H1 (cell line): ENCODE data around the gene DIO3. TPM values are rescaled to one million over a fixed set of nuclear protein-coding genes. Genes with fewer than 3 reads are reported as not detected.

Source experiments
- CTCF ChIA-PET: fragments of 300-600 bp; sonication (Branson Sonifier 250); formaldehyde crosslinking; loops from one replicate; lab custom pipeline; 2021; ENCODE audit not compliant: partially characterized antibody; lab: Charles Lee
- POLR2A ChIA-PET: fragments of 300-600 bp; sonication (Branson Sonifier 250); formaldehyde crosslinking; loops from one replicate; lab custom pipeline; 2021; ENCODE audit warnings: inconsistent platforms; ENCODE audit not compliant: partially characterized antibody; lab: Charles Lee
- DNase-seq, 2 experiments: peaks; one replicate each; pipeline versions ENCODE4 v3.0.0 to v3.0.0-alpha.2; 2010 to 2022; ENCODE audit warnings: low spot score in 2 of 2, low read depth in 1 of 2, mixed read lengths in 1 of 2
- FAIRE-seq: peaks from 2 replicates; lab custom pipeline; 2011; peaks lifted over from hg19 to GRCh38; lab: Jason Lieb, UNC
- H2AFZ ChIP-seq: 2 replicates; pipeline ENCODE4 v1.8.1; 2012; ENCODE audit warnings: low read length, inconsistent platforms
- H2AK5ac ChIP-seq: 2 replicates; pipeline ENCODE4 v1.6.1; 2013; ENCODE audit warnings: low read depth, low read length
- H2BK120ac ChIP-seq: replicated peaks from 2 replicates; pipeline ENCODE3; 2013; ENCODE audit warnings: low read depth, low read length, inconsistent platforms
- H2BK12ac ChIP-seq: 2 replicates; pipeline ENCODE4 v1.6.1; 2013; ENCODE audit warnings: low read depth, low read length
- H2BK15ac ChIP-seq: 2 replicates; pipeline ENCODE4 v1.6.1; 2013; ENCODE audit warnings: low read length
- H2BK20ac ChIP-seq: 2 replicates; pipeline ENCODE4 v1.6.1; 2013; ENCODE audit warnings: low read length
- H2BK5ac ChIP-seq: 2 replicates; pipeline ENCODE4 v1.6.1; 2013; ENCODE audit warnings: low read depth, low read length
- H3K14ac ChIP-seq: 2 replicates; pipeline ENCODE4 v1.6.1; 2013; ENCODE audit warnings: inconsistent platforms; ENCODE audit not compliant: insufficient read length
- H3K18ac ChIP-seq: 2 replicates; pipeline ENCODE4 v1.6.1; 2013; ENCODE audit warnings: low read length; ENCODE audit errors: extremely low read depth
- H3K23ac ChIP-seq: 2 replicates; pipeline ENCODE4 v1.6.1; 2013; ENCODE audit warnings: inconsistent platforms; ENCODE audit not compliant: insufficient read length
- H3K23me2 ChIP-seq: 2 replicates; pipeline ENCODE4 v1.6.1; 2013; ENCODE audit warnings: low read depth, low read length
- H3K27ac ChIP-seq: 2 replicates; pipeline ENCODE4 v1.6.1; 2011; ENCODE audit warnings: low read depth, low read length, inconsistent platforms
- H3K27me3 ChIP-seq, 4 experiments: replicated peaks in 1 of 4; 1 replicate in 1 of 4; 2 replicates in 3 of 4; pipeline versions ENCODE4 v1.6.1 to v1.8.1; 2011 to 2013; ENCODE audit warnings: low read length in 3 of 4, mild to moderate bottlenecking in 3 of 4, inconsistent platforms in 2 of 4, mixed read lengths in 2 of 4, moderate library complexity in 1 of 4; ENCODE audit not compliant: control insufficient read depth in 3 of 4, insufficient read depth in 3 of 4; ENCODE audit errors: extremely low read depth in 1 of 4
- H3K36me3 ChIP-seq, 4 experiments: 2 replicates each; pipeline versions ENCODE4 v1.6.1 to v1.8.1; 2011 to 2013; ENCODE audit warnings: mild to moderate bottlenecking in 4 of 4, low read length in 3 of 4, moderate library complexity in 2 of 4, control low read depth in 1 of 4, inconsistent platforms in 1 of 4; ENCODE audit not compliant: insufficient read depth in 4 of 4, control insufficient read depth in 2 of 4
- H3K4ac ChIP-seq: replicated peaks from 2 replicates; pipeline ENCODE3; 2013; ENCODE audit warnings: low read length, low read depth, mixed read lengths, inconsistent platforms; ENCODE audit not compliant: insufficient read length
- H3K4me1 ChIP-seq, 4 experiments: replicated peaks in 1 of 4; 1 replicate in 1 of 4; 2 replicates in 3 of 4; pipeline versions ENCODE4 v1.6.1 to v1.8.1; 2011 to 2013; ENCODE audit warnings: low read length in 3 of 4, inconsistent platforms in 2 of 4, mixed read lengths in 1 of 4; ENCODE audit not compliant: insufficient read depth in 4 of 4, control insufficient read depth in 3 of 4
- H3K4me2 ChIP-seq, 2 experiments: 2 replicates each; pipeline versions ENCODE4 v1.6.1 to v1.8.1; 2011 to 2013; ENCODE audit warnings: low read depth in 2 of 2, low read length in 2 of 2, control low read depth in 1 of 2, inconsistent platforms in 1 of 2, mild to moderate bottlenecking in 1 of 2; ENCODE audit not compliant: insufficient read depth in 1 of 2
- H3K4me3 ChIP-seq, 4 experiments: fragments of 200-600, 300-600 bp in 1 of 4; sonication (generic), shearing (Covaris generic), sonication (Bioruptor Twin) in 1 of 4; 2 replicates each; pipeline versions ENCODE4 v1.5.1 to v1.8.1; 2011 to 2016; ENCODE audit warnings: low read length in 4 of 4, low read depth in 3 of 4, control low read depth in 2 of 4, inconsistent platforms in 2 of 4, mild to moderate bottlenecking in 2 of 4, mixed read lengths in 1 of 4, moderate library complexity in 1 of 4; ENCODE audit not compliant: insufficient read depth in 2 of 4; ENCODE audit errors: extremely low read depth in 1 of 4
- H3K56ac ChIP-seq: replicated peaks from 2 replicates; pipeline ENCODE3; 2013; ENCODE audit warnings: low read depth, mild to moderate bottlenecking, mixed read lengths, low read length, inconsistent platforms; ENCODE audit not compliant: insufficient read length
- H3K79me1 ChIP-seq: 2 replicates; pipeline ENCODE4 v1.6.1; 2013; ENCODE audit warnings: low read depth, low read length, control low read depth
- H3K79me2 ChIP-seq, 2 experiments: 2 replicates each; pipeline versions ENCODE4 v1.6.1 to v1.8.1; 2012 to 2013; ENCODE audit warnings: low read length in 2 of 2, mild to moderate bottlenecking in 2 of 2, inconsistent platforms in 1 of 2; ENCODE audit not compliant: insufficient read depth in 2 of 2, control insufficient read depth in 1 of 2
- H3K9ac ChIP-seq, 4 experiments: replicated peaks in 1 of 4; 1 replicate in 1 of 4; 2 replicates in 3 of 4; pipeline versions ENCODE4 v1.6.1 to v1.8.1; 2011 to 2013; ENCODE audit warnings: low read depth in 3 of 4, low read length in 3 of 4, control low read depth in 2 of 4, mild to moderate bottlenecking in 2 of 4, moderate library complexity in 2 of 4, inconsistent platforms in 1 of 4; ENCODE audit errors: extremely low read depth in 1 of 4
- H3K9me3 ChIP-seq, 2 experiments: 2 replicates each; pipeline versions ENCODE4 v1.6.1 to v1.8.1; 2012 to 2013; ENCODE audit warnings: mild to moderate bottlenecking in 2 of 2, moderate library complexity in 2 of 2, control low read depth in 1 of 2, inconsistent platforms in 1 of 2, low read depth in 1 of 2, low read length in 1 of 2, mixed read lengths in 1 of 2; ENCODE audit not compliant: insufficient read depth in 2 of 2
- H4K20me1 ChIP-seq, 2 experiments: replicated peaks in 1 of 2; 2 replicates each; pipeline versions ENCODE3 to v1.8.1; 2011 to 2013; ENCODE audit warnings: inconsistent platforms in 2 of 2, low read length in 2 of 2, mild to moderate bottlenecking in 1 of 2; ENCODE audit not compliant: insufficient read depth in 2 of 2, control insufficient read depth in 1 of 2
- H4K5ac ChIP-seq: 2 replicates; pipeline ENCODE4 v1.6.1; 2013; ENCODE audit warnings: low read length, low read depth, mixed read lengths, inconsistent platforms; ENCODE audit not compliant: insufficient read length
- H4K8ac ChIP-seq: 2 replicates; pipeline ENCODE4 v1.8.0; 2013; ENCODE audit warnings: mild to moderate bottlenecking, moderate library complexity, low read length, inconsistent platforms; ENCODE audit not compliant: insufficient read depth; ENCODE audit errors: extremely low read depth
- H4K91ac ChIP-seq: replicated peaks from 2 replicates; pipeline ENCODE3; 2013; ENCODE audit warnings: low read length, mixed read lengths, inconsistent platforms; ENCODE audit not compliant: insufficient read length
- CBX8 ChIP-seq: fragments of 300-800, 300-1000 bp; sonication (generic); IDR thresholded peaks from 2 replicates; pipeline ENCODE4 v1.7.1; 2016; ENCODE audit warnings: low read depth, low read length, borderline replicate concordance
- CHD1 ChIP-seq: IDR thresholded peaks from 2 replicates; pipeline ENCODE4 v1.6.1; 2012; ENCODE audit warnings: low read depth, low read length, improper control_type of control experiment
- EP300 ChIP-seq, 2 experiments: IDR thresholded peaks; 1 replicate in 1 of 2; 2 replicates in 1 of 2; pipeline ENCODE4 v1.6.1; 2011 to 2012; ENCODE audit warnings: low read depth in 2 of 2, low read length in 2 of 2, mild to moderate bottlenecking in 2 of 2, borderline replicate concordance in 1 of 2, inconsistent platforms in 1 of 2, moderate library complexity in 1 of 2
- EZH2 ChIP-seq: fragments of 200-600 bp; sonication (generic); IDR thresholded peaks from 2 replicates; pipeline ENCODE4 v1.7.1; 2012; ENCODE audit warnings: low read depth, mild to moderate bottlenecking, moderate library complexity, low read length, inconsistent platforms; ENCODE audit not compliant: severe bottlenecking
- FOSL1 ChIP-seq: IDR thresholded peaks from 2 replicates; pipeline ENCODE4 v1.6.1; 2011; ENCODE audit warnings: mild to moderate bottlenecking, low read depth, low read length, moderate library complexity; ENCODE audit not compliant: insufficient read depth
- GABPA ChIP-seq: IDR thresholded peaks from 2 replicates; pipeline ENCODE4 v1.6.1; 2011; ENCODE audit warnings: mild to moderate bottlenecking, low read length, moderate library complexity, borderline replicate concordance; ENCODE audit not compliant: insufficient read depth
- MAX ChIP-seq: IDR thresholded peaks from 2 replicates; pipeline ENCODE4 v1.6.1; 2012; ENCODE audit warnings: inconsistent platforms
- RNF2 ChIP-seq: fragments of 200-900, 300-1000 bp; sonication (generic); IDR thresholded peaks from 2 replicates; pipeline ENCODE4 v1.7.1; 2016; ENCODE audit warnings: borderline replicate concordance, low read depth, mild to moderate bottlenecking, antibody characterized with exemption, low read length; ENCODE audit not compliant: poor library complexity, severe bottlenecking; ENCODE audit errors: missing control alignments
- RXRA ChIP-seq: IDR thresholded peaks from 2 replicates; pipeline ENCODE4 v1.6.1; 2011; ENCODE audit warnings: low read depth, mild to moderate bottlenecking, low read length, moderate library complexity; ENCODE audit not compliant: insufficient read depth
- WGBS, 2 experiments: shearing (Covaris generic) in 1 of 2; methylation state at CpG; one replicate each; pipeline versions ENCODE4 v1.1.6 to v1.1.7; 2013 to 2015; ENCODE audit warnings: low lambda C conversion rate in 2 of 2, mixed read lengths in 2 of 2, inconsistent platforms in 1 of 2, low coverage in 1 of 2, missing lambda C conversion rate in 1 of 2; ENCODE audit not compliant: insufficient replicate concordance in 2 of 2, insufficient coverage in 1 of 2, insufficient read length in 1 of 2; ENCODE audit errors: extremely low coverage in 1 of 2, missing lambda C conversion rate in 1 of 2; 5-methylcytosine and 5-hydroxymethylcytosine counted together
- polyA plus RNA-seq, 7 experiments: library from polyadenylated mRNA; depleted of rRNA in 3 of 7; stranded (reverse) in 5 of 7; unstranded in 2 of 7; fragments of >200 nt in 5 of 7; fragments of 200-250 nt in 2 of 7; gene quantifications; 1 replicate in 5 of 7; 2 replicates in 1 of 7; 4 replicates in 1 of 7; pipeline versions ENCODE4 v1.2.1 to v1.2.3, GENCODE V29; 2011 to 2013; ENCODE audit warnings: missing spikeins in 2 of 7, mixed read lengths in 2 of 7
- total RNA-seq: library from RNA; stranded (reverse); fragmentation: NEBNext Ultra II Directional; extraction: Animal tissue kit (Norgen Biotek cat#: 25700); gene quantifications from 2 replicates; pipeline ENCODE4 v1.2.1, GENCODE V29; 2021

Gene DIO3
- total and polyA plus RNA-seq, 2 of the 8 experiments (the other 6 are each of a cell fraction or from before 2014, with no cell fraction given), result 0.17 to 0.19 TPM

DNA sequence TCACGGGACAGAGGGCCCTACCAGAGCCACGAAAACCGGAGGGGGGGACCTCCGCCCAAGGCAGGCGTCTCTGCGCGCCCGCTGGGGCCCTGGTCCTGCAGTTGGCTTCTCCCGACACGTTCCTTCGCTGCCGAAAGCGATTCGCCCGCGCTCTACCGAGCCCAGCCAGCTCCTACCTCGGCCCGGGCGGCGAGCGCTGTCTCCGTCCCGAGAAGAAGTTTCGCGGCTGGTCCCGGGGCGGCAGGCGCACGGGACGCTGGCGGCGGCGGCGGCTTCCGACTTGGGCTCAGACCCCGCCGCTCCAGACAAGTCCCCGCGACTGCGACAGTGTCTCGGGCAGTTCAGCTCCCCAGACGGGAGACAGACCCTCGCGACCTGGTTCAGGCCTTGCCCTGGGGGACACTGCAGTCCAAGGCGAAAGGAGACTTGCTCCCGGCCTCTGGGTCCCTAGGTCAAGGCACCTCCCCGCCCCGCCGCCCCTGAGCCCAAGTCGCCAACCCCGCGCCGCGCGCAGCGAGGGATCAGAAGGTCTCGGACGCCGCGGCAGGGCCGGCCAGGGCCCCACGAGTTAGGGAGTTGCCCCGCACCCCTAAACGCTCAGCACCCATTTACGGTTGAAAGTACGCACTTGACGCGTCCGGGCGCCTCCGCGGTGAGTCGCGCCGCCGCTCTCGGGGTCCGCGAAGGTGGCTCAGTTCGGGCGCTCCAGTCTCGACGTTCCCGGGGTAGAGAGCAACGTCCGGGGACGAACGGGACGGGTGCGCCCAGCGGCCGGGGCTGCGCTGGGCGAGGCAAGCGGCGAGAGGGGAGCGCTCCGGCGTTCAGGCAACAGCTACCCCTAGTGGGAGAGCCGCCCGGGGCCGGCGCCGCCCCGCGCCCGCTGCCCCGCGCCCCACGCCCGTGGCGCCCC lies 1.4 kb upstream of the DIO3 start:
- no peak overlapping the region for H2BK5ac ChIP-seq
- peaks cover 0 to 16% (median 9%) of the 10 kb centered on the region in 4 experiments; a peak in 6 of 7 replicates for H3K4me1 ChIP-seq
- H3K23me2 ChIP-seq, result peaks cover 25% of the 10 kb centered on the region; the same call in 1 of the 2 replicates
- no peak overlapping the region for H3K9ac ChIP-seq
- peak in 1 of 2 experiments; percentile 72 for DNase-seq
- no peak overlapping the region for H3K56ac ChIP-seq
- peak overlapping the region; percentile 88 for H4K8ac ChIP-seq
- ChIA-PET CTCF (interaction anchor here (0.7 to 2.0 kb wide), 7 partner anchors 32 to 486 kb away, joined by 3 to 5 read pairs (median 3); no protein-coding TSS in a partner anchor), POLR2A (no interaction called here)
- H3K18ac ChIP-seq, result no peak overlapping the region
- H2BK20ac ChIP-seq, result no peak overlapping the region
- H3K79me1 ChIP-seq, result no peaks in the 10 kb centered on the region
- H3K4me3 ChIP-seq, result peak overlapping the region; percentile 21 to 57 (median 30)
- H3K36me3 ChIP-seq, result peaks cover 0 to 14% (median 0%) of the 10 kb centered on the region in 4 experiments; a peak in 1 of 8 replicates
- peak overlapping the region; percentile 73 to 83 for H3K4me2 ChIP-seq
- no peak overlapping the region for H2BK15ac ChIP-seq
- no peak overlapping the region for H3K14ac ChIP-seq
- no peak overlapping the region for H3K4ac ChIP-seq
- no peak overlapping the region for H2AFZ ChIP-seq
- no peak overlapping the region for H2BK12ac ChIP-seq
- no peak for FAIRE-seq
- no peak overlapping the region for H4K91ac ChIP-seq
- no peak overlapping the region for H3K23ac ChIP-seq
- no peaks in the 10 kb centered on the region for H3K79me2 ChIP-seq
- no peak overlapping the region for H2BK120ac ChIP-seq
- H3K9me3 ChIP-seq, result peaks cover 9 to 14% of the 10 kb centered on the region in 2 experiments; a peak in 3 of 4 replicates
- H4K5ac ChIP-seq, result no peak overlapping the region
- H2AK5ac ChIP-seq, result no peak overlapping the region
- WGBS, 2 experiments, result 3% methylated on average over 62 of the region's 113 CpGs; no CpG with 5 or more reads in 1 of the 2 experiments
- H4K20me1 ChIP-seq, result peaks cover 12 to 16% of the 10 kb centered on the region in 2 experiments
- peaks cover 67 to 79% (median 78%) of the 10 kb centered on the region in 4 experiments for H3K27me3 ChIP-seq
- H3K27ac ChIP-seq, result no peak overlapping the region
- TF ChIP-seq EZH2 (peak; percentile 99), CBX8 (no peak), RXRA (no peak), CHD1 (no peak), GABPA (peak; percentile 50; the same call in 1 of the 2 replicates), EP300 (IDR thresholded peaks at IDR 0.05; ENCODE audit: borderline replicate concordance in 1 of 2, low read depth in 2 of 2, low read length in 2 of 2) (no peak), RNF2 (peak; percentile 50), MAX (0 out of 2 replicates have a peak, but pooled peaks have one; percentile 18), FOSL1 (no peak)
